Embryonic facial prominence (tissue), 1 donor: Measurements from ENCODE around the gene CRHR2.
"Not testable (repeated sequence)": the region's sequence is repeated elsewhere in the genome, so short reads cannot be mapped to it uniquely, and the experiment has no call there.

Source experiments
- DNase-seq: peaks from one replicate; pipeline ENCODE4 v3.0.0-alpha.2; 2016; ENCODE audit errors: extremely low spot score

Gene CRHR2

DNA sequence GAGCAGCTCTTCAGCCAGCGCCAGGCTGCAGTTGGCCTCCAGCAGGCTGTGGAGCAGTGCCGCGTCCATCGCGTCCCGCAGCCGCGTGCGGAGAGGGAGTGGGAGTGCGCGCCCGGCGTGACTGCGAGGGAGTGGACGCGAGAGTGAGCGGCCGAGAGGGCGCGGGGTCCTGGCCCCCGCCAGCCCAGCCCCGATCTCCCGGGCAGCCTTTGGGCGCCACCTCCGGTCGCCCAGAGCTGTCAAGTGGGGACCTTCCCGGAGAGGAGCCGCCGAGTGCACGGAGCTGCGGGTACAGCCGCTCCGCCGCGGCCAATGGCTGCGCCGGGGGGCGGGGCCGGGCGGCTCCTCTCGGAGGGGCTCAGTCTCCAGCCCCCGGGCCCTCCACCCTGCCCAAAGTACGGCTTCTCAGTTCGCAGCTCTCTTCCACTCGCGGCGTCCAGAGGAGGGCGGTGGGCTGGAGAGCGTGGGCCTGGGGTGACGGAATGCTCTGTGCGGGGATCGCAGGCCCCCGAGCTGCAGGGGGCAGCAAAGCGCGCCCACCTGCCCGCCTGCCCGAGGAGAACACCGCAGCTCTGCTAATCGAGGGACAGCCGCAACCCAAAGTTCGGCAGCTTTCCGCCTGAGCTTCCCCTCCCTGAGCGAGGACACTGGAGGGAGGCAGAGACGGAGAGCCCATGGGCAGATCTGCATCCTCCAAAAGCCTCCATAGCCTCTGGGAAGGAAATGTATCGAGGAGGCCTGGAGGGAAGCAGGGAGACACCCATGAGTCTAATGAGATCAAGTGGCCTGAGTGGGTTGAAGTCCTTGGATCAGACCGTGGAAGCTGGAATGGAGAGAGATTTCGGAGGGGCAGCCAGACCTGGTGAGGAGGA lies at the start of gene CRHR2:
TSS of gene CRHR2 (minus strand) at position 245 of the 872 bp plus-strand sequence. CDS start at position 69, 176 bp downstream.
- DNase-seq = no peak

GRCh38 chr7:30731581-30731980 lies 49.3 kb upstream of the CRHR2 start:
- no peak for DNase-seq

GRCh38 chr7:30730996-30731395 lies 48.7 kb upstream of the CRHR2 start:
- no peak for DNase-seq

- no peak for DNase-seq
Observed at GRCh38 chr7:30730097-30730496, 47.8 kb upstream of the CRHR2 start.

- no peak for DNase-seq
Observed at GRCh38 chr7:30729642-30730041, 47.4 kb upstream of the CRHR2 start.

DNA sequence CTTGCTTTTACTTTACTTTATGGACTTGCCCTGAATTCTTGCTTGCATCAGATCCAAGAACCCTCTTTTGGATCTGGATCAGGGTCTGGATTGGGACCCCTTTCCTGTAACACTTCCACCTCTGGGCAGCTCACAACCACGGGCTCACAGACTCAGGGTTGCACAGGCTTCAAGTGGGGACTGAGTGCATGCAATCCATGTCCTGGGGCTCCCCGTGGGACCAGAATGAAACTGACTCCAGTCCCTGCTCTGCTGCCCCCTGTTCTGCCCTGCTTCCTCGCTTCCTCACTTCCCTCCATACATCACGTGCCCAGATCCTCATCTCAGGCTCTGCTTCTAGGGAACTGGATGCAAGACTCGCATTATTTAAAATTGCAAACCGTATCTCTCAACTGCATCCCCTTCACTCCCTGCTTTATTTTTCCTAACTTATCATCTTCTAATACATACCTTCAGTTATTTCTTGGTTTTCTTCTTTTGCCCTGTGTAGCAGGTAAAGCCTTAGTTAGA lies 46.4 kb upstream of the CRHR2 start:
- DNase-seq = no peak

GRCh38 chr7:30727061-30727945 lies 45.0 kb upstream of the CRHR2 start:
- no peak for DNase-seq

DNA sequence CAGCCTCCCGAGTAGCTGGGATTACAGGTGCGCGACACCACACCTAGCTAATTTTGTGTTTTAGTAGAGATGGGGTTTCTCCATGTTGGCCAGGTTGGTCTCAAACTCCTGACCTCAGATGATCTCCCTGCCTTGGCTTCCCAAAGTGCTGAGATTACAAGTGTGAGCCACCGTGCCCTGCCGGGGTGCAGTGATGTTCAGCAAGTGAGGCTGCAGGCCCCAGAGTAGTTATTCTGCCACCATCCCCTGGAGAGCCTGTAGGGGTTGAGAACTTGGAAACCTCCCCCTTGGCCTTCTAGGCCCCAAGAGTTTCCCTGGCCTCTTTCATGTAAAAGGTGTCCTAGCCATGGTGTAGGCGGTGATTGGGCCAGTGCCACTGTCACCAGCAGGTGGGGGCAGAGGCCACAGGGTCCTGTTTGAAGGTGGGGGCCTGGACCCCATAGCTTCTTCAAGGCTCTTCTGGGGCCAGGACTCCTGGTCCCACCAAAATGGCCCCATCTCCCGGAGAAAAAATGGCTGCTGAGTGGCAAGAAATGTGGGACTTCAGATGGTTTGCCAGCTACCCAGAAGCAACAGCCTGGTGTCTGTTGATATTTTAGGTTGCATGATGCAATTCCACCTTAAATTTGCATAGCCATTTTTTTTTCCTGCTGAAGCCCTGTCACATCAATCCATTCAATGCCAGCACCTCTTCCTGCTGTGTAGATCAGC lies 44.2 kb upstream of the CRHR2 start:
- DNase-seq = no peak

- DNase-seq = no peak
Observed at GRCh38 chr7:30723776-30724175, 41.5 kb upstream of the CRHR2 start.

- no peak for DNase-seq
Observed at GRCh38 chr7:30722671-30723070, 40.4 kb upstream of the CRHR2 start.

DNA sequence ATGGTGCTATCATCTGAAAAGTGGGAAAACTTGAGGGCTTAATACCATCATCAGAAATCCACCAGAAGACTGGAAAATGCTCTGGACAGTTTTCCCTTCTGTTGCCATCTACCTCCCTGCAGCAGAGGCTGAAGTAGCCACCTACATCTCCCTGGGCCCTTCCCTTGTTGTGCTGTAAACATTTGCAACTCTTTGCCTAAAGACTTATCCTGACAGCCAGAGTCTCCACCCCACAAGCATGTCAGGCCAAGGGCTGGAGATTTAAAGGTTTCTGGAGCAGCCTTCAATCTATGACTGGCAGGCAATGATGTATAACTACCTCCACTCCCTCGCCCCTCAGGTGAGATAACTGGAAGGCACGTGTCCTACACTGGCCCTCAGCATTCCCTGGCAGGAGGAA lies 39.9 kb upstream of the CRHR2 start:
- DNase-seq = no peak

GRCh38 chr7:30721211-30721610 lies 39.0 kb upstream of the CRHR2 start:
- DNase-seq = no peak

DNA sequence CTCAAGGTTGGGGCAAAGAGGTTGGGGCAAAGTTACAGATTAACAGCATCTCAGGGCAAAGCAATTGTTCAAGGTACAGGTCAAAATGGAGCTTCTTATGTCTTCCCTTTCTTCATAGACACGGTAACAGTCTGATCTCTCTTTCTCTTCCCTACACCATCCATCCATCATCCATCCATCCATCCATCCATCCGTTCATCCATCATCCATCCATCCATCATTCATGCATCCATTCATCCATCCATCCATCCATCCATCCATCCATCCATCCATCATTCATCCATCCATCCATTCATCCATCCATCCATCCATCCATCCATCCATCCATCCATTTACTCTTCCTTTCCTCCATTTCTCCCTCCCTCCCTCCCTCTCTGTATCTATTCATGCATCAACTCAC lies 37.2 kb upstream of the CRHR2 start:
- DNase-seq = not testable (repeated sequence)

- DNase-seq = no peak
Observed at GRCh38 chr7:30717181-30717580, 34.9 kb upstream of the CRHR2 start.

GRCh38 chr7:30714129-30714528 lies 31.9 kb upstream of the CRHR2 start:
- DNase-seq = no peak

GRCh38 chr7:30713392-30713791 lies 31.1 kb upstream of the CRHR2 start:
- no peak for DNase-seq

DNA sequence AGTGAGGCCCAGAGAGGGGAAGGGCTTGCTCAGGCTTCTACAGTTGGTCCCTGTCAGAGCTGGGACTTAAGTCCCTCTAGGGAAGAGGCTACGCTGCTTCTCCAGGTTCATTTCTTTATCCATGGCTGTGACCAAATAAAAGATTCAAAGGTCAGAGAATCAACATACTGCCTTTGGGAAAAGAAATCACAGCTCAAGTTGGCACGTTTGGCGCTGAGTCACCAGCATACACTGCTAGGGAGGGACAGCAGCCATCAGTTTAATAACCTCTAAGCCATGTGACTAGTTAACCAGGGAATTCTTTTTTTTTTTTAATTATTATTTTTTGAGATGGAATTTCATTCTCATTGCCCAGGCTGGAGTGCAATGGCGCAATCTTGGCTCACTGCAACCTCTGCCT lies 28.4 kb upstream of the CRHR2 start:
- DNase-seq = no peak

DNA sequence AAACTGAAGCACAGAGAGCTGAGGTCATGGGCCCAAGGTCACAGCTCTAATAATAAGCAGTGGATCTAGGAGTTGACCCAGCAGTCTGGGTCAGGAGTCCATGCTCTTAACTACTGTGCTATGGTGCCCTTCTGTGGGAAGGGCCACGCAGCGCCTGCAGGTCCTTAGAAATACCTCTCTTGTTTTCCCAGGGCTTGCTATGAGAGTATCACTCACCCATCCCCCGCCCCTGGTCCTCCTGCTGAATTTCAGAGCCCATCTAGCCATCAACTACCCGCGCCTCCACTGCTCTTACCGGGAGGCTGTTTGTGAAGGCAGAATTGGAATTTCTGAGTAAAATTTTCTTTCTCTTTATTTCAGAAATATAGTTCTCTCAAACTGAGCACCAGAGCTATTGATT lies 27.3 kb upstream of the CRHR2 start:
- no peak for DNase-seq

- DNase-seq = no peak
Observed at GRCh38 chr7:30708983-30709382, 26.7 kb upstream of the CRHR2 start.

DNA sequence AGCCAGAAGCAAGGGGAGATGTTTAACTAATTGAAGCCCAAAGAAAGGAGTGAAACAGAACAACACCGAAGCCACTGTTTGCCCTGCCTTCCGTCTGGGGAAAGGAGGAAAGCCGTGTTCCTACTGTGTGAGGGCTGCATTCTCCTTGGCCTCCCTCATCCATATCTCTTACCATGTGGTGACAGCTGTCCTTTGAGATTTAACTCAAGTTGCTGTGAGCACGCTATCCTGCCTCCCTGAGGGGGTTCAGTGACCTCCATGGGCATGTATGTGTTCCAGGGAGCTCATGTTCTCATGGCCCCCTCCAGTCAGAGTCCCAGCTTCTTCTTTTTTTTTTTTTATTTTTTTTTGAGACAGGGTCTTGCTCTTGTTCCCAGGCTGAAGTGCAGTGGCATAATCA lies 26.2 kb upstream of the CRHR2 start:
- no peak for DNase-seq

DNA sequence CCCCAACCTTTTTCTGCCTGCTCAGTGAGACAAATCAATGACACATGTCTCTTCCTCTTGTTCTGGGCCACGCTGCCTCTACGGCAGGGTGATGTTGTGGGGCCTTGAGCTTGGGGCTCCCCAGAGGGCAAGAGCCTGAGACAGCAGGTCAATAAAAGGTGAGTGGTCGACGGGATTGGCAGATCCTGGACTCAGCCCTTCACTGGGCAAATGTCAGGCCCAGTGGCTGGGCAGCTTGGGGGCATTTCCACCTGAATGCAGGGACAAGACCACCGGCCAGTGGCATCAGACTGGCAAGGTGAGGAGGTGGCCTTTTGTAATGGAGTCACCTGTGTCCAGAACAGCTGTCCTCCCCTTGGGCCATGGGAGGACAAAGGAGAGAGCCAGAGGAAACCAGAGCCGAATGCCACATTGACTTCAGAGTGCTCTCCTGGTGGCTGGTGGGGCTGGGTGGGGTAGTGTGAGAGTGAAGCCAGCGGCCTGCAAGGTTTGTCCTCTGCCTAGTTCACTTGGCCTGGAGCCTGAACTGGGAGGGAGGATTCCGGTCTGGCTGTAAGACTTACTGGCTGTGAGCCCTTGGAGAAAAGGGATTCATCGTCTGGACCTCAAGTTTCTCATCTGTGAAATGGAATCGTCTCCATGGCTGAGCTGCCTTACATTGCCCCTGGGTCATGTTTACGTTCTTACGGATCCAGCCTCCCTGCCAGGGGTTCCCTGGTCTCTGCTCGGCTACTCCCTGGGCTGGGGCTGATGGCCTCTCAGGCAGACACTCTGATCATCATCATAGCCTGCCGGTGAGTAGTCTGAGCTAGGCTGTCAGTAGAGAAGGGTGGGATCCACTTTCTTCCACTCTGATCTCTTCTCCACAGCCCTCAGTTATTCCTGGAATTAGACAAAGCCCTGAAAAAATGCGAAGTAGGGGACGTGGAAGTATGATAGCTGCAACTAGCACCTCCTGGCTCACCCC lies 25.4 kb upstream of the CRHR2 start:
- no peak for DNase-seq
